Left lung (tissue), 10 donors: Measurements from ENCODE around the gene IQCN. TPM values are rescaled to one million over a fixed set of nuclear protein-coding genes. Genes with fewer than 3 reads are reported as not detected.

Source experiments
- ATAC-seq: fragments of 200-7000 bp; cut with Tn5 transposase; one replicate; pipeline ENCODE4 v1.9.1; 2020; ENCODE audit warnings: moderate library complexity
- DNase-seq, 4 donors: peaks; one replicate each; pipeline ENCODE4 v3.0.0-alpha.2; 2013 to 2020
- H3K27ac ChIP-seq, 2 donors: fragments of 200-600 bp; sonication (generic) in 1 of 2; one replicate each; pipeline versions ENCODE4 v1.5.0 to v1.8.0; 2020 to 2021
- H3K27me3 ChIP-seq, 2 donors: fragments of 200-600 bp; sonication (generic) in 1 of 2; one replicate each; pipeline versions ENCODE4 v1.5.0 to v1.8.0; 2020 to 2021
- H3K36me3 ChIP-seq, 2 donors: fragments of 200-600 bp; sonication (generic) in 1 of 2; one replicate each; pipeline versions ENCODE4 v1.5.0 to v1.8.0; 2020 to 2021
- H3K4me1 ChIP-seq, 2 donors: fragments of 200-600 bp; one replicate each; pipeline ENCODE4 v1.8.0; 2021
- H3K4me3 ChIP-seq, 2 donors: fragments of 200-600 bp; sonication (generic) in 1 of 2; one replicate each; pipeline versions ENCODE4 v1.5.0 to v1.8.0; 2020 to 2021; ENCODE audit warnings: mild to moderate bottlenecking in 1 of 2
- H3K9me3 ChIP-seq, 2 donors: fragments of 200-600 bp; sonication (generic) in 1 of 2; one replicate each; pipeline versions ENCODE4 v1.5.0 to v1.8.0; 2020 to 2021
- intact Hi-C, 2 donors: fragments of 100-400 bp; cut with DNase I; formaldehyde crosslinking; loops; one replicate each; pipeline versions ENCODE4 v1.11.2 to v1.14.2; 2022
- polyA plus RNA-seq, 6 donors: library from polyadenylated mRNA; unstranded; fragments of 120-200 nt; gene quantifications; one replicate each; pipeline ENCODE4 v1.2.1, GENCODE V29; 2013; ENCODE audit not compliant: insufficient read length in 6 of 6
- total RNA-seq, 2 donors: library from RNA; stranded (reverse); fragmentation: NEBNext Ultra II Directional; extraction: Animal tissue kit (Norgen Biotek cat#: 25700); gene quantifications; one replicate each; pipeline ENCODE4 v1.2.1, GENCODE V29; 2021
- TF ChIP-seq, protein P1 (sequence below), 2 donors: fragments of 200-600 bp; sonication (generic) in 1 of 2; IDR thresholded peaks; one replicate each; pipeline versions ENCODE4 v1.5.0 to v1.8.0; 2021; ENCODE audit warnings: antibody characterized with exemption in 2 of 2
- donor health status: DM: no; HTN: yes; CAD: no.
- donor health status: DM: no; HTN: no; CAD: no.

IQCN gene
- total and polyA plus RNA-seq, 8 donors = 3.0 to 12.7 (median 6.8) TPM

DNA sequence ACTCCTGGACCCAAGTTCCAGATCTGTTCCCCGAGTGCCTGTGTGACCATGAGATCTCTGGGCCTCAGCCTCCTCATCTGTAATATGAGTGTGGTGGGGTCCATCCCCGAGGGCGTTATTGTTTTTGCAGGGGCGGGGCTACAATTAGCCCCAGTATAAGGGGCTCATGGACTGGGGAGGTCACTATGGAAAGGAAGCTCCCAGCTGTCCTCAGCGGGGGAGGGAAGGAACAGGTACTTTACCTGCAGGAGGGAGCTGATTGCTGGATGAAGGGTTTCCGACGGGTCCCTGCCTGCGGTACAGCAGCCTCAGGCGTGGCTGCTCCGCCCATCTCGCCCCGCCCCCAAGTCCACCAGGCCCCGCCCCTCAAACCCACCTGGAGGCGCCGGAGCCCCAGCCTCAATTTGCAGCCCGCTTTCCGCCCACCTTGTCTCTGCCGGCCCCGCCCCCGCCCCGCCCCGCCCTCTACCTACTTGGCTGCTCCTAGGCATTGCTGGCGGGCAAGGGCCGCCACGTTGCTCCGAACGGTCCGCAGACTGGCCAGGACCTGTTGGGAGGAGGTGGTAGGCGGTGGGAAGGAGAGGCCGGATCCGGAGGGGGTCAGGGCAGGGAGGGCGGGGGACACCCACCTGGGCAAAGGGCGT is 53.5 kb downstream of the IQCN start:
- no peak for DNase-seq
- H3K36me3 ChIP-seq = no peaks in the 10 kb centered on the region
- no peak for ATAC-seq
- H3K4me3 ChIP-seq = no peak overlapping the region
- no peak overlapping the region for H3K27ac ChIP-seq
- no peaks in the 10 kb centered on the region for H3K9me3 ChIP-seq
- TF ChIP-seq, protein P1, sequence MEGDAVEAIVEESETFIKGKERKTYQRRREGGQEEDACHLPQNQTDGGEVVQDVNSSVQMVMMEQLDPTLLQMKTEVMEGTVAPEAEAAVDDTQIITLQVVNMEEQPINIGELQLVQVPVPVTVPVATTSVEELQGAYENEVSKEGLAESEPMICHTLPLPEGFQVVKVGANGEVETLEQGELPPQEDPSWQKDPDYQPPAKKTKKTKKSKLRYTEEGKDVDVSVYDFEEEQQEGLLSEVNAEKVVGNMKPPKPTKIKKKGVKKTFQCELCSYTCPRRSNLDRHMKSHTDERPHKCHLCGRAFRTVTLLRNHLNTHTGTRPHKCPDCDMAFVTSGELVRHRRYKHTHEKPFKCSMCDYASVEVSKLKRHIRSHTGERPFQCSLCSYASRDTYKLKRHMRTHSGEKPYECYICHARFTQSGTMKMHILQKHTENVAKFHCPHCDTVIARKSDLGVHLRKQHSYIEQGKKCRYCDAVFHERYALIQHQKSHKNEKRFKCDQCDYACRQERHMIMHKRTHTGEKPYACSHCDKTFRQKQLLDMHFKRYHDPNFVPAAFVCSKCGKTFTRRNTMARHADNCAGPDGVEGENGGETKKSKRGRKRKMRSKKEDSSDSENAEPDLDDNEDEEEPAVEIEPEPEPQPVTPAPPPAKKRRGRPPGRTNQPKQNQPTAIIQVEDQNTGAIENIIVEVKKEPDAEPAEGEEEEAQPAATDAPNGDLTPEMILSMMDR (IDR thresholded peaks at IDR 0.05) = no peak
- intact Hi-C loops = no loop called here
- peaks cover 6 to 59% of the 10 kb centered on the region in 2 donors for H3K27me3 ChIP-seq
- peaks cover 7 to 13% of the 10 kb centered on the region in 2 donors for H3K4me1 ChIP-seq

DNA sequence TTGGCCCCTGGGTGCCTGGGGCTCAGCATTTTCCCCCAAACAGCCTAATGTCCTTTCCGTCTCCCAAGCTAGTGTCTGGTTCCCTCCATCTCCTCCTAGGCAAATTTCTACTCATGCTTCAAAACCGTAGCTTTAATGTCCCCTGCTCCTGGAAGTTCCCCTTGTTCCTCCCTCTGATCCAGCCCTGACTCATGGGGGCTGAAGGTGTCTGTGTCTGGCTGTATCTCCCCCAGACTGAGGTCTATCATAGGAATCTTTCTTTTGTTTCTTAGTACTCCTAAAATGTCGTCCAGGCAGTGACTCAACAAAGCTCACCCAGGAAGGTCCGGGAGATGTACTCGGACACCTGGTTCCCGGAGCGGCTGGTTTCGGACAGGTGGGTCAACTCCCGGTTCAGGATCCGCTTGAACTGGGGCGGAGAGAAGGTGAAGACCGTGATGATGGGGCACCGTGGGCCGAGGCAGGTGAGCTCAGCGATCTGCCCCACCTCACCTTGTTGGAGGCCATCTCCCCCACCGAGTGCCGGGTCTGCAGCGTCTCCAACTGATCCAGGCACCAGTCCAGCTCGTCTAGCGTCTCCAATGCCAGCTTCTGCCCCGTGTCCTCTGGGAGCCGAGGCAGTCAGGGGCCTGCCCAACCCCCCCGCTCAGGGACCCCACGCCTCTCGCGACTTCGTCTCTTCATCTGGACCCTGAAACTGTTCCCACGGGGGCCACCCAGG is 54.2 kb downstream of the IQCN start:
- no peaks in the 10 kb centered on the region for H3K9me3 ChIP-seq
- DNase-seq (no peak), ATAC-seq (no peak)
- peaks cover 5 to 6% of the 10 kb centered on the region in 2 donors for H3K4me1 ChIP-seq
- no peak overlapping the region for H3K4me3 ChIP-seq
- TF ChIP-seq, protein P1 (IDR thresholded peaks at IDR 0.05) = no peak
- intact Hi-C loops = no loop called here
- peaks cover 3 to 52% of the 10 kb centered on the region in 2 donors for H3K27me3 ChIP-seq
- H3K27ac ChIP-seq = no peak overlapping the region
- H3K36me3 ChIP-seq = no peaks in the 10 kb centered on the region

DNA sequence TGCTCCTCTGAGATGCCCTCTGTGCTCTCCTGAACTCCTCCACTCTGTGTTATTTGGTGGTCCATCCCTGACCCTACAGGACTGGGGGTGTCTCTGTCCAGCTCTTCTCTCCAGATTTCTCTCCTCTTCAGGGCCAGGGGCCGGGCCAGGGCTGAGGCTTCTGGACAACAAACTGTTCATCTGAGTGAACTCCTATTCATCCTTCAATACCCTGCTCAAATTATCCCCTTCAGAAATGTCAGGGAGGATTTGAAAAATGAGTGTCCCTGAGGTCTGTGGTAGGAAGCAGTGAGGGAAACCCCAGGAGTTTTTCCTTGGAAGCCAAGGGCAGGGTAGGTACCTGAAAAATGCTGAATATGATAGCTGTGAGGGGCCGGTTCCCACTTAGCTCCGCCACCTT is 55.7 kb downstream of the IQCN start:
- no peaks in the 10 kb centered on the region for H3K9me3 ChIP-seq
- DNase-seq = no peak
- TF ChIP-seq, protein P1 (IDR thresholded peaks at IDR 0.05) = no peak
- H3K27ac ChIP-seq = no peak overlapping the region
- no peaks in the 10 kb centered on the region for H3K36me3 ChIP-seq
- no peak overlapping the region for H3K4me3 ChIP-seq
- no peak for ATAC-seq
- intact Hi-C loops = no loop called here
- peaks cover 0 to 38% of the 10 kb centered on the region in 2 donors for H3K27me3 ChIP-seq
- no peaks in the 10 kb centered on the region for H3K4me1 ChIP-seq

DNA sequence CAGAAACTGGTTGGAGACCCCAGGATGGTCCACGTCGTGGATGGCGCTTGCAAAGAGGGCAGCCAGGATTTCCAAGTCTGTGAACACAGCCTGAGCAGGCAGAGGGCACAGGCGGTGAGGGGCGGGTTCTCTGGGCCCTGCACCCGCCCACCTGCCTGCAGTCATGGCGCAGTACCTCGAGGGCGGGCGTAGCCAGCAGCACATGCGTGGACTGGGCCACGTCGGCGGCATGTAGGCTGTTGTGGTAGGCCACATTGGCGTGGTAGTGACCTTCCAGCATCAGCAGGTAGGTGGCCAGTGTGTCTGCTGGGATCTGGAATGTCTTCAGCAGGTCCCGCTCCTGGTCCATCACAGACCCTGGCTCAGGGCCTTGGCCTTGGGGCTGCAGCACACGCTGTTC is 56.1 kb downstream of the IQCN start:
- Histone ChIP-seq H3K4me3 (no peak overlapping the region), H3K27me3 (peaks cover 0 to 36% of the 10 kb centered on the region in 2 donors), H3K4me1 (no peaks in the 10 kb centered on the region), H3K36me3 (no peaks in the 10 kb centered on the region), H3K9me3 (no peaks in the 10 kb centered on the region), H3K27ac (no peak overlapping the region)
- ATAC-seq = no peak
- intact Hi-C loops = no loop called here
- TF ChIP-seq, protein P1 (IDR thresholded peaks at IDR 0.05) = no peak
- no peak for DNase-seq

DNA sequence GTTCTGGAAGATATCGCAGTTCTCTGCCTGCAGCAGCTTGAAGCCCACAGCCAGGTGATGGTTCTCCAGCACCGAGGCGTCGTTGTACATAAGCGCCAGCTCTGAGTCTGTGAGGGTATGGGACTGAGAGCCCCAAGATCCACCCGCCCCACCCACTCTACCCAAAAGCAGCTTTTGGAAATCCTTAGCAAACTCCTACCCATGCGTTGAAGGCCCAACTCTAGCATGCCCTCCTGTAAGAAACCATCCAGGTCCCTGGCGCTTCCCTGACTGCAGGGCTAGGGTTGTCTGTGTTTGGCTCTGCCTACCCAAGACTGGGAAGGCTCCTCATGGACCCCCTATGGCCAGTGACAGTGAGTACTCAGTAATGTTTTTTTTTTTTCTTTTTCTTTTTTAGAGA is 57.5 kb downstream of the IQCN start:
- no peaks in the 10 kb centered on the region for H3K36me3 ChIP-seq
- ATAC-seq (no peak), DNase-seq (no peak)
- no peaks in the 10 kb centered on the region for H3K4me1 ChIP-seq
- H3K4me3 ChIP-seq = no peak overlapping the region
- H3K9me3 ChIP-seq = no peaks in the 10 kb centered on the region
- H3K27me3 ChIP-seq = peaks cover 0 to 24% of the 10 kb centered on the region in 2 donors
- H3K27ac ChIP-seq = no peak overlapping the region
- intact Hi-C loops = no loop called here
- TF ChIP-seq, protein P1 (IDR thresholded peaks at IDR 0.05) = no peak
